WTC11 (cell line): ENCODE measurements around the gene BEND4. TPM values are rescaled to one million over a fixed set of nuclear protein-coding genes. Genes with fewer than 3 reads are reported as not detected.

Source experiments
- ATAC-seq: fragments of 200-7000 bp; cut with Tn5 transposase; 2 replicates; pipeline ENCODE4 v1.10.0; 2021; ENCODE audit warnings: mild to moderate bottlenecking, moderate library complexity
- CTCF ChIA-PET: fragments of 300-600 bp; sonication (Branson Sonifier 250); formaldehyde crosslinking; loops from one replicate; lab custom pipeline; 2021; ENCODE audit warnings: antibody characterized with exemption; lab: Charles Lee
- POLR2A ChIA-PET: fragments of 350-600 bp; sonication (Branson Sonifier 250); formaldehyde crosslinking; loops from one replicate; lab custom pipeline; 2021; ENCODE audit warnings: antibody characterized with exemption; lab: Charles Lee
- DNase-seq: peaks from one replicate; pipeline ENCODE4 v3.0.0; 2021; ENCODE audit warnings: low spot score
- H3K27ac Mint-ChIP-seq: 2 replicates; pipeline ENCODE4 v1.8.0; 2021; ENCODE audit warnings: mixed read lengths
- H3K27me3 Mint-ChIP-seq: 2 replicates; pipeline ENCODE4 v1.8.0; 2021; ENCODE audit warnings: low read depth, mild to moderate bottlenecking, moderate library complexity, mixed read lengths
- H3K36me3 Mint-ChIP-seq: 2 replicates; pipeline ENCODE4 v1.8.0; 2021; ENCODE audit warnings: mixed read lengths
- H3K4me1 Mint-ChIP-seq: 2 replicates; pipeline ENCODE4 v1.8.0; 2022; ENCODE audit warnings: mixed read lengths
- H3K4me3 Mint-ChIP-seq: 2 replicates; pipeline ENCODE4 v1.8.0; 2021; ENCODE audit warnings: mild to moderate bottlenecking, moderate library complexity, mixed read lengths
- H3K9me3 Mint-ChIP-seq: 2 replicates; pipeline ENCODE4 v1.8.0; 2021; ENCODE audit warnings: mixed read lengths
- AR ChIP-seq: fragments of 250-450 bp; sonication (Bioruptor Pico); IDR thresholded peaks from 2 replicates; pipeline ENCODE4 v1.9.0; 2021; ENCODE audit warnings: mild to moderate bottlenecking
- ARID4B ChIP-seq: sonication (generic); formaldehyde crosslinking; IDR thresholded peaks from 2 replicates; pipeline ENCODE4 v1.8.0; 2023; ENCODE audit warnings: missing genetic modification reagents, mild to moderate bottlenecking, borderline replicate concordance
- ATF2 ChIP-seq: sonication (generic); formaldehyde crosslinking; IDR thresholded peaks from 2 replicates; pipeline ENCODE4 v1.8.1; 2022; ENCODE audit warnings: low read depth, missing genetic modification reagents, borderline replicate concordance
- ATF6 ChIP-seq: sonication (generic); formaldehyde crosslinking; IDR thresholded peaks from 2 replicates; pipeline ENCODE4 v1.8.1; 2023; ENCODE audit warnings: mild to moderate bottlenecking, missing genetic modification reagents
- GTF2I ChIP-seq: fragments of 250-450 bp; sonication (Bioruptor Pico); conservative IDR thresholded peaks from 2 replicates; pipeline ENCODE4 v1.4.0; 2021; ENCODE audit warnings: mild to moderate bottlenecking
- HMGA2 ChIP-seq: fragments of 250-450 bp; sonication (Bioruptor Pico); IDR thresholded peaks from 2 replicates; pipeline ENCODE4 v1.4.0; 2021; ENCODE audit warnings: mild to moderate bottlenecking, moderate library complexity
- IRF1 ChIP-seq: sonication (generic); formaldehyde crosslinking; IDR thresholded peaks from 2 replicates; pipeline ENCODE4 v1.8.0; 2023; ENCODE audit warnings: missing genetic modification reagents
- KAT7 ChIP-seq: sonication (generic); formaldehyde crosslinking; IDR thresholded peaks from 2 replicates; pipeline ENCODE4 v1.8.1; 2023; ENCODE audit warnings: missing genetic modification reagents, mild to moderate bottlenecking, borderline replicate concordance
- PRDM15 ChIP-seq: sonication (generic); formaldehyde crosslinking; IDR thresholded peaks from 2 replicates; pipeline ENCODE4 v1.8.0; 2022; ENCODE audit warnings: missing genetic modification reagents
- SMAD4 ChIP-seq: sonication (generic); formaldehyde crosslinking; IDR thresholded peaks from 2 replicates; pipeline ENCODE4 v1.8.0; 2022; ENCODE audit warnings: mild to moderate bottlenecking, missing genetic modification reagents
- SP1 ChIP-seq: sonication (generic); formaldehyde crosslinking; conservative IDR thresholded peaks from 2 replicates; pipeline ENCODE4 v1.8.1; 2022; ENCODE audit warnings: missing genetic modification reagents
- TP53 ChIP-seq: sonication (generic); formaldehyde crosslinking; IDR thresholded peaks from 2 replicates; pipeline ENCODE4 v1.8.1; 2023; ENCODE audit warnings: mild to moderate bottlenecking, missing genetic modification reagents
- total RNA-seq: library from RNA; stranded (reverse); gene quantifications from 3 replicates; pipeline ENCODE4 v1.2.3, GENCODE V29; 2021

The BEND4 gene
- total RNA-seq, 1 experiment from 2014 or later: 40.0 TPM

- TF ChIP-seq ARID4B (CRISPR knock-in tag) (no peak), GTF2I (no peak), IRF1 (CRISPR knock-in tag) (no peak), HMGA2 (CRISPR knock-in tag) (no peak)
- TF ChIP-seq, all 79 proteins: peak for 0
These were observed 72.1 kb downstream of the BEND4 start (continued) for GRCh38 chr4:42080306-42080705.

- Mint-ChIP-seq H3K36me3 (peaks cover 5% of the 10 kb centered on the region; the same call in 1 of the 2 replicates), H3K27ac (no peak overlapping the region), H3K27me3 (no peaks in the 10 kb centered on the region), H3K9me3 (no peaks in the 10 kb centered on the region), H3K4me1 (no peaks in the 10 kb centered on the region), H3K4me3 (no peak overlapping the region)
- DNase-seq (no peak), ATAC-seq (no peak)
- CTCF ChIA-PET: interaction anchor here (0.7 kb wide), 1 partner anchor 1360 kb away, joined by 3 read pairs; no protein-coding TSS in a partner anchor
- POLR2A ChIA-PET: no interaction called here
- TF ChIP-seq TP53 (CRISPR knock-in tag): no peak
- TF ChIP-seq PRDM15 (CRISPR knock-in tag): no peak
- TF ChIP-seq ATF6: no peak
- TF ChIP-seq ATF2 (CRISPR knock-in tag): no peak
- TF ChIP-seq KAT7 (CRISPR knock-in tag): no peak
These were observed 74.2 kb downstream of the BEND4 start for GRCh38 chr4:42078184-42078801.

- Mint-ChIP-seq H3K4me1 (no peaks in the 10 kb centered on the region), H3K27me3 (no peaks in the 10 kb centered on the region), H3K36me3 (peaks cover 8% of the 10 kb centered on the region), H3K9me3 (no peaks in the 10 kb centered on the region), H3K4me3 (no peak overlapping the region), H3K27ac (no peak overlapping the region)
- no peak for DNase-seq
- CTCF ChIA-PET: no interaction called here
- POLR2A ChIA-PET: no interaction called here
- no peak for ATAC-seq
- TF ChIP-seq ARID4B (CRISPR knock-in tag) (no peak), AR (CRISPR knock-in tag) (no peak), SP1 (no peak), SMAD4 (CRISPR knock-in tag) (no peak)
These were observed 78.2 kb downstream of the BEND4 start for GRCh38 chr4:42074294-42074693.
